ENCODE measurements around the gene CD84. TPM values are rescaled to one million over a fixed set of nuclear protein-coding genes. Genes with fewer than 3 reads are reported as not detected.

The CD84 gene
- total RNA-seq, 1 donor from 2014 or later: 20.7 TPM

- Histone ChIP-seq H3K4me1 (no peaks in the 10 kb centered on the region), H3K27ac (no peak overlapping the region), H3K36me3 (no peaks in the 10 kb centered on the region), H3K9me3 (no peaks in the 10 kb centered on the region), H3K27me3 (no peaks in the 10 kb centered on the region), H3K4me3 (no peak overlapping the region)
- TF ChIP-seq CTCF (IDR thresholded peaks at IDR 0.05): no peak
- no peak for DNase-seq
- ATAC-seq: no peak
- intact Hi-C loops (cut with DNase I): no loop called here
Observed at GRCh38 chr1:160615660-160616059, 36.4 kb upstream of the CD84 start.

GRCh38 chr1:160614410-160614809, 35.1 kb upstream of the CD84 start:
- no peak for TF ChIP-seq CTCF (IDR thresholded peaks at IDR 0.05)
- ATAC-seq (no peak), DNase-seq (no peak)
- Histone ChIP-seq H3K36me3 (no peaks in the 10 kb centered on the region), H3K4me3 (no peak overlapping the region), H3K9me3 (no peaks in the 10 kb centered on the region), H3K4me1 (no peaks in the 10 kb centered on the region), H3K27me3 (no peaks in the 10 kb centered on the region), H3K27ac (no peak overlapping the region)
- intact Hi-C loops (cut with DNase I): no loop called here

- no peak for ATAC-seq
- Histone ChIP-seq H3K27ac (no peak overlapping the region), H3K9me3 (no peaks in the 10 kb centered on the region), H3K4me1 (no peaks in the 10 kb centered on the region), H3K4me3 (no peak overlapping the region), H3K36me3 (no peaks in the 10 kb centered on the region), H3K27me3 (no peaks in the 10 kb centered on the region)
- intact Hi-C loops (cut with DNase I): no loop called here
- no peak for TF ChIP-seq CTCF (IDR thresholded peaks at IDR 0.05)
- no peak for DNase-seq
Observed at GRCh38 chr1:160612613-160613218, 33.4 kb upstream of the CD84 start.

GRCh38 chr1:160610569-160611242, 31.4 kb upstream of the CD84 start:
- intact Hi-C loops (cut with DNase I): no loop called here
- no peak overlapping the region for H3K27ac ChIP-seq
- no peaks in the 10 kb centered on the region for H3K4me1 ChIP-seq
- TF ChIP-seq CTCF (IDR thresholded peaks at IDR 0.05): no peak
- ATAC-seq (no peak), DNase-seq (no peak)
- no peaks in the 10 kb centered on the region for H3K27me3 ChIP-seq
- H3K4me3 ChIP-seq: no peak overlapping the region
- H3K9me3 ChIP-seq: no peaks in the 10 kb centered on the region
- H3K36me3 ChIP-seq: no peaks in the 10 kb centered on the region

- Histone ChIP-seq H3K4me1 (no peaks in the 10 kb centered on the region), H3K27ac (no peak overlapping the region), H3K4me3 (no peak overlapping the region), H3K36me3 (no peaks in the 10 kb centered on the region), H3K27me3 (no peaks in the 10 kb centered on the region), H3K9me3 (no peaks in the 10 kb centered on the region)
- ATAC-seq: no peak
- DNase-seq: no peak
- no peak for TF ChIP-seq CTCF (IDR thresholded peaks at IDR 0.05)
- intact Hi-C loops (cut with DNase I): loop anchor here (5.0 kb wide), 1 partner anchor 182 kb away; no protein-coding TSS in a partner anchor
Observed at GRCh38 chr1:160608941-160609340, 29.6 kb upstream of the CD84 start.

All from upper lobe of right lung (tissue), 1 donor.